Neuron (in vitro differentiated cells): Measurements from ENCODE around the gene ELAVL3.
A peak's percentile ranks its signal among the peaks of the same experiment; 100 is the strongest.

Experiments used
- H2AFZ ChIP-seq: one replicate; pipeline ENCODE4 v1.6.1; 2013; ENCODE audit warnings: low read depth, mild to moderate bottlenecking, inconsistent platforms, low read length, moderate library complexity
- H3K27me3 ChIP-seq: one replicate; pipeline ENCODE4 v1.6.1; 2013; ENCODE audit warnings: low read length; ENCODE audit not compliant: insufficient read depth
- H3K36me3 ChIP-seq: one replicate; pipeline ENCODE4 v1.6.1; 2013; ENCODE audit warnings: low read length; ENCODE audit not compliant: insufficient read depth
- H3K4me1 ChIP-seq: one replicate; pipeline ENCODE4 v1.6.1; 2013; ENCODE audit warnings: low read length; ENCODE audit not compliant: insufficient read depth
- H3K4me3 ChIP-seq: 2 replicates; pipeline ENCODE4 v1.5.1; 2013; ENCODE audit warnings: mild to moderate bottlenecking, low read length, moderate library complexity
- H3K9me3 ChIP-seq: one replicate; pipeline ENCODE4 v1.6.1; 2013; ENCODE audit warnings: low read length

Gene ELAVL3

DNA sequence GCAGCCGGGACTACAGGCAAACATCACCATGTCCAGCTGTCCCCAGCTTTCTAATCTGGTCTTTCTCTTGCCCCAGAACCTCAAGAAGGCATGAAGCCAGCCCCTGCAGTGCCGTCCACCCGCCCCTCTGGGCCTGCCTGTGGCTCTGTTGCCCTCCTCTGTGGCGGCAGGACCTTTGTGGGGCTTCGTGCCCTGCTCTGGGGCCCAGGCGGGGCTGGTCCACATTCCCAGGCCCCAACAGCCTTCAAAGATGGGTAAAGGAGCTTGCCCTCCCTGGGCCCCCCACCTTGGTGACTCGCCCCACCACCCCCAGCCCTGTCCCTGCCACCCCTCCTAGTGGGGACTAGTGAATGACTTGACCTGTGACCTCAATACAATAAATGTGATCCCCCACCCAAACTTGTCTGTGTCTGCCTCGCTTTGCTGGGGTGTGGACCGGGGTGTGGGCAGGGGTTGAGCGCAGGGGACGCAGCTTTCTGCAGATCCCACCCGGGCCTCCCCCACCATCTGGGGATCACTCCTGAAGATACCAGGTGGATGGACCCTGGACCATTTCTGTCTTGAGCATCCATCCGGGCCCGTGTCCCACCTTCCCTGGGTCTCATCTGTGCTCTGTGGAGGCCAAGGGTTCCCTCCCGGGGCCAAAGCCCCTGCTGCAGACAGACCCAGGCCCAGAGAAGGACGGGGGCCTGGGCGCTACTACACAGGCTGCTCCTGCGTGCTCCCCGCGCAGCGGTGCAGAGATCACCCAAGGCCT, 30.1 kb downstream of the ELAVL3 start:
- H2AFZ ChIP-seq, result no peak overlapping the region
- H3K27me3 ChIP-seq, result no peaks in the 10 kb centered on the region
- peaks cover 54% of the 10 kb centered on the region for H3K36me3 ChIP-seq
- no peaks in the 10 kb centered on the region for H3K9me3 ChIP-seq
- no peak overlapping the region for H3K4me3 ChIP-seq
- peaks cover 13% of the 10 kb centered on the region for H3K4me1 ChIP-seq

DNA sequence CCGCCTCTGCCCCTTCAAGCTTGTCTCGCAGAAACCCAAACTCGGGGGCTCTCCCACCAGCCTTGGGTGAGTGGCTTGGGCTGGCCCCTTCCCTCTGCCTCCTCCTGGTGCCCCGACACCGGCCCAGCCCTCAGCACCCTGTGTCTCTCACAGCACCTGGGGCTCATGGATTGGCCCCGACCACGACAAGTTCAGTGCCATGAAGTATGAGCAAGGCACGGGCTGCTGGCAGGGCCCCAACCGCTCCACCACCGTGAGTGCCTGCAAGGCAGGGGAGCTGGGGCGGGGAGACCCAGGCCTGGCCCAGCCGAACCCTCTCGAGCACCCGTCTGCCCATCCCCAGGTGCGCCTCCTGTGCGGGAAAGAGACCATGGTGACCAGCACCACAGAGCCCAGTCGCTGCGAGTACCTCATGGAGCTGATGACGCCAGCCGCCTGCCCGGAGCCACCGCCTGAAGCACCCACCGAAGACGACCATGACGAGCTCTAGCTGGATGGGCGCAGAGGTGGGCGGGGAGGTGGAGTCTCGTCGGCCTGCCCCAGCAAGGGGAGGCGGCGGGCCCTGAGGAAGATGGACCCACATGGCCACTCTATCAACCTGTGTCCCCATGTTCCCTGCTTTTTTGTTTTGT, 31.8 kb downstream of the ELAVL3 start:
- Histone ChIP-seq H3K27me3 (no peaks in the 10 kb centered on the region), H3K36me3 (peaks cover 60% of the 10 kb centered on the region), H3K4me1 (peaks cover 13% of the 10 kb centered on the region), H3K9me3 (no peaks in the 10 kb centered on the region), H3K4me3 (no peak overlapping the region), H2AFZ (no peak overlapping the region)

DNA sequence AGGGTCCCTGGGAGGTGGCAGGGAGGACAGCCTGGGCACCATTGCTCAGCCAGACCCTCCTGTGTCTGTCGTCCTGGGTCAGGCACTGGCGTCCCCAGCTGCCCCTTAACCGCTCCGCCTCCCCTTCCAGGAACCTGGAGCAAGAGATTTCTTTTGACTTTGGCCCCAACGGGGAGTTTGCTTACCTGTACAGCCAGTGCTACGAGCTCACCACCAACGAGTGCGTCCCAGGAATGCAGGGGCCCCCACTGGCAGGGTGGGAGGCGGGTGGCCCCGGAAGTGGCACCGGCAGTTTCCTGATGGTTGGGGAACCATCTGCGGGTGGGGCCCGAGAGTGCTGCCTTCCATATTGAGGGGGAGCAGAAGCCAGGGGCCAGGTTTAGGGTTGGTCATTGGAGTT, 32.4 kb downstream of the ELAVL3 start:
- H3K4me3 ChIP-seq, result no peak overlapping the region
- H3K9me3 ChIP-seq, result no peaks in the 10 kb centered on the region
- H3K4me1 ChIP-seq, result peaks cover 13% of the 10 kb centered on the region
- no peak overlapping the region for H2AFZ ChIP-seq
- no peaks in the 10 kb centered on the region for H3K27me3 ChIP-seq
- peaks cover 65% of the 10 kb centered on the region for H3K36me3 ChIP-seq

DNA sequence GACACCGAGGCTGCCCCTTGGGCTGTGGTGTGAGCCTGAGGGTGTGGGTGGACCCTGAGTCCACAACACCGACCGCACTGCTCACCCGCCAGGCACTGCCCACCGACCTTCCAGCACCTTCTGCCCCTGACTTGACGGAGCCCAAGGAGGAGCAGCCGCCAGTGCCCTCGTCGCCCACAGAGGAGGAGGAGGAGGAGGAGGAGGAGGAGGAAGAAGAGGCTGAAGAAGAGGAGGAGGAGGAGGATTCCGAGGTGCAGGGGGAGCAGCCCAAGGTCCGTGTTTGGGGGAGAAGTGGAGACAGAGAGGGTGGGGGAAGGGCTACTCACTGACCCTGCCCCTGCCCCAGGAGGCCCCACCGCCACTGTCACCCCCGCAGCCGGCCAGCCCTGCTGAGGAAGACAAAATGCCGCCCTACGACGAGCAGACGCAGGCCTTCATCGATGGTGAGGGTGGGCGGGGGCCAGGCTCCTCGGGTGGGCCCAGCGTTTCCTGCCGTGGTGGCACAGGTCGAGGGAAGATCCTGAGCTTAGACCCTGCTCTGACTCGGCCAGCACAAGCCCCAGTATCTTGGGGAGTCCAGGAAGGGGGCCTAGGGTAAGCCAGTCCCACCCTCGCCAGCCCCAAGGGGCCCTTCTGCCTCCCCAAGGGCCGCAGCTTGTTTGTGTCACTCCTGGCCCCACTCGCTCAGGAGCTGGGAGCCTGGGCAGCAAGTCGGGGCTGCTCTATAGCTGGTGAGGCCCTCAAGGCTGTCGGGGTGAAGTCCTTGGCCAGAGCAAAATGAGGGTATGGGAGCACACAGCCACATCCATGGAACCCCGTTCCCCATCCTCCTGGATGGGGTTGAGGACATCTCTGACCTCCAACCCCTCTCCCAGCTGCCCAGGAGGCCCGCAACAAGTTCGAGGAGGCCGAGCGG, 33.2 kb downstream of the ELAVL3 start:
- Histone ChIP-seq H3K27me3 (no peaks in the 10 kb centered on the region), H3K9me3 (no peaks in the 10 kb centered on the region), H3K4me3 (no peak overlapping the region), H3K36me3 (peaks cover 68% of the 10 kb centered on the region), H2AFZ (no peak overlapping the region), H3K4me1 (peaks cover 9% of the 10 kb centered on the region)

DNA sequence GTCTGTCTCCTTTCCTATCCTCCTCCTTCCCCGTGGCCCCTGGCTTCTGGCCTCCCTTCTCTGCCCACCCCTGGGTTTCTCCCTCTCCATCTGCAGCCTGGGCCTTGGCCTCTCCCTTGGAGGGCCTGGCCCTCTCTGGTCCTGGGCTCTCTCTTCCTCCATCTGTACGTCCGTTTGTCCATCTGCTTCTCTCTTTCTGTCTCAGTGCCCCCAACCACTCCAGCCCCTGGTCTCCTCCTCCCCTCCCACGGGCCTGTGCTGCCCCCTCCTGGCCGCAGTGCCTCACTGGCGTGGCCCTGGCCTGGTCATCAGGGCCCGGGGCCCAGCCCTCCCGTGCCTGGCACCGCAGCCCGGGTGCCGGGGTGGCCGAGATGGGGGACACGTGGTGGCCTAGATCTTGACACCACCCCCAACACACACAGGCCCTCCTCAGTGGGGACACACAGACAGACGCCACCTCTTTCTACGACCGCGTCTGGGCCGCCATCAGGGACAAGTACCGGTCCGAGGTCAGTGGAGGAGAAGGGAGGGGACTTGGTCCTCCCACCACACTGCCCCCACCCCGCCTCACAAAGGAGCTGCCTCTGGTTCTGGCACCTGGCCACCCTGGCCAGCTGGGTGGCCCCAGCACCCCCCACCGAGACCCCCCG, 34.1 kb downstream of the ELAVL3 start:
- H3K9me3 ChIP-seq, result no peaks in the 10 kb centered on the region
- no peaks in the 10 kb centered on the region for H3K27me3 ChIP-seq
- no peak overlapping the region for H3K4me3 ChIP-seq
- H3K36me3 ChIP-seq, result peaks cover 74% of the 10 kb centered on the region
- peaks cover 1% of the 10 kb centered on the region for H3K4me1 ChIP-seq
- H2AFZ ChIP-seq, result no peak overlapping the region

DNA sequence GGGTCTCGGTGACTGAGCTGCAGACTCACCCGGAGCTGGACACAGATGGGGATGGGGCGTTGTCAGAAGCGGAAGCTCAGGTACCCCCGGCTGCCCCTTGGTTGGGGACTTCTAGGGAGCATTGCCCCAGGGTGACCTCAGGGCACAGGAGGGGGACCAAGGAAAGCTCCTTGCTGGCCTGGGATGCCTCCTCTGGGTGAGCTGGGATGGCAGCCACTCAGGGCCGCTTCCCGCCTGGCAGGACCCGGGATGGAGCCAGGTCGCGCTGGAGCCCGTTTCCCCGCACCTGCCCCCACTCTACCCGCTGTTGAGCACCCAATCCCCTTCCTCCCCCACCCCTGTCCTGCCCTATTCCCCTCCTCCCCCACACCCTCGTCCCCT, 34.6 kb downstream of the ELAVL3 start:
- Histone ChIP-seq H2AFZ (no peak overlapping the region), H3K4me1 (no peaks in the 10 kb centered on the region), H3K36me3 (peaks cover 79% of the 10 kb centered on the region), H3K4me3 (no peak overlapping the region), H3K27me3 (no peaks in the 10 kb centered on the region), H3K9me3 (no peaks in the 10 kb centered on the region)

DNA sequence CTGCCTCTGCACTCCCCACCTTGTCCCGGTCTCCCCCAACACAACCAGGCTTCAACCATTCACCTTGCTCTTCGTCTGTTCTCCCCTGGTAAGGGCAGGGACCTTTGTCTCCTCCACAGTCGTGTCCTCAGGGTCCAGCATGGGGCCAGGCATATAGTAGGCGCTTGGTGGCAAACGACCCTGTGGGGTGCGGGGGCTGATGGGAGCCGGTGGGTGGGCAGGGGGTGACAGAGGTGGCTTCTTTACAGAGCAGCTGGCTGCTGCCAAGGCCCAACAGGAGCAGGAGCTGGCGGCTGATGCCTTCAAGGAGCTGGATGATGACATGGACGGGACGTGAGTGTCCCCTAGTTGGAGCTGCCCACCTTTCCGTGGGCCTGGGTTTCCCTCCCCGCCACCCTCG, 35.7 kb downstream of the ELAVL3 start:
- H3K9me3 ChIP-seq, result no peaks in the 10 kb centered on the region
- H3K27me3 ChIP-seq, result no peaks in the 10 kb centered on the region
- H2AFZ ChIP-seq, result no peak overlapping the region
- H3K36me3 ChIP-seq, result peaks cover 81% of the 10 kb centered on the region
- H3K4me3 ChIP-seq, result no peak overlapping the region
- H3K4me1 ChIP-seq, result no peaks in the 10 kb centered on the region

DNA sequence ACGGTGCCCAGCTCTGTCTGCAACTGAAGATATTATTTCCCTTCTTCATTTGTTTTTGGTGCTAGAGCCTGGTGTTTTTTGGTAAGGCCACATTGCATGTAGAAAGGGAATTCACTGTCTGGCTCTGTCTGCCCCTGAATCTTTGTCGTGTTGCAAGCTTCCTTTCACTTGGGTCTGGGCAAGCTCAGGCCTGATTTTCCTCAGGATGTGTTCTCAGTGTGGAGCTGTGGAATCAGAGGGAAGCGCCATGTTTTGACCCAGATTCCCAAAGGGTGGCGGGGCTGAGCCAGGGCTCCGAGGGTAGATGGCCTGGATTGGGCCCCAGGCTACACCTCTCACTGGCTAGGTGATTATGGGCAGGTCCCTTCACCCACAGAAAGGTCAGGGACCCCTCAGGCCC, 36.8 kb downstream of the ELAVL3 start:
- no peak overlapping the region for H3K4me3 ChIP-seq
- H3K9me3 ChIP-seq, result no peaks in the 10 kb centered on the region
- H3K36me3 ChIP-seq, result peaks cover 79% of the 10 kb centered on the region
- no peaks in the 10 kb centered on the region for H3K4me1 ChIP-seq
- no peaks in the 10 kb centered on the region for H3K27me3 ChIP-seq
- H2AFZ ChIP-seq, result no peak overlapping the region

DNA sequence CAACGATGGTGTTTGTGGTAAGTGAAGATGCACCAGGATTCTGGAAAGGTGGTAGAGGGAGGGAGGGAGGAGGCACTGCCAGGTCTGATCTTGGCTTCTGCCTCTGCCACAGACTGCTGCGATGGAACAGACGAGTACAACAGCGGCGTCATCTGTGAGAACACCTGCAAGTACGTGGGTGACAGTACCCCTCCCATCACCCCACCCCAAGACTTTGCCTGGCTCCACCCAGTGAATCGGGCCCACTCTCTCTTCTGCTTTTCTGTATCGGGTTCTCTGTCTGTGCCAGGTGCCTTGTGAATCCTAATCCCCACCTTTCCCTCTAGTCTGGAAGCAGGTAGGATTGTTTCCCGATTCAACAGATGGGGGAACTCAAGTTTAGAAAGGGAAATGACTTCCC, 42.9 kb downstream of the ELAVL3 start:
- Histone ChIP-seq H3K9me3 (no peaks in the 10 kb centered on the region), H2AFZ (no peak overlapping the region), H3K36me3 (peaks cover 49% of the 10 kb centered on the region)

DNA sequence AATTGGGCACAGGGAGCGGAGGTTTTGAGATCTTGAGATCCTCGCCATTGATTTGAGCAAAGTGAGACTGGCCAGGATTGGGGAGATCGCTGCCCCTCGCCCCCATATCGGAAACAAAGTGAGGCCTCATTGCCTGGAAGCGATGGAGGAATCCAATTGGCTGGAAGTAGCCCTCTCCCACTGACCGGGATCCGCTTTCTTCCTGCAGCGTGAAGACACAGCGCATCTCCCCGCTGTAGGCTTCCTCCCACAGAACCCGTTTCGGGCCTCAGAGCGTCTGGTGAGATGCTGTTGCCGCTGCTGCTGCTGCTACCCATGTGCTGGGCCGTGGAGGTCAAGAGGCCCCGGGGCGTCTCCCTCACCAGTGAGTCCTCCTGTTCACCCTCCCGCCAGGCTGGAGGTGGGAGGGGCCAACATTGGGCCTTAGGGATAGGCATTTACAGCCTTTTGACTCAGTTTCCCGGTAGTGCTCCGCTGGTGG, 45.0 kb downstream of the ELAVL3 start:
- peaks cover 28% of the 10 kb centered on the region for H3K36me3 ChIP-seq
- H2AFZ ChIP-seq, result no peak overlapping the region
- peak overlapping the region; percentile 68 for H3K4me3 ChIP-seq
- no peaks in the 10 kb centered on the region for H3K9me3 ChIP-seq
- H3K27me3 ChIP-seq, result no peaks in the 10 kb centered on the region
- H3K4me1 ChIP-seq, result peaks cover 12% of the 10 kb centered on the region

More for the DNA sequence above, 42.9 kb downstream of the ELAVL3 start:
- Histone ChIP-seq H3K4me3 (no peak overlapping the region), H3K4me1 (peaks cover 12% of the 10 kb centered on the region), H3K27me3 (no peaks in the 10 kb centered on the region)

DNA sequence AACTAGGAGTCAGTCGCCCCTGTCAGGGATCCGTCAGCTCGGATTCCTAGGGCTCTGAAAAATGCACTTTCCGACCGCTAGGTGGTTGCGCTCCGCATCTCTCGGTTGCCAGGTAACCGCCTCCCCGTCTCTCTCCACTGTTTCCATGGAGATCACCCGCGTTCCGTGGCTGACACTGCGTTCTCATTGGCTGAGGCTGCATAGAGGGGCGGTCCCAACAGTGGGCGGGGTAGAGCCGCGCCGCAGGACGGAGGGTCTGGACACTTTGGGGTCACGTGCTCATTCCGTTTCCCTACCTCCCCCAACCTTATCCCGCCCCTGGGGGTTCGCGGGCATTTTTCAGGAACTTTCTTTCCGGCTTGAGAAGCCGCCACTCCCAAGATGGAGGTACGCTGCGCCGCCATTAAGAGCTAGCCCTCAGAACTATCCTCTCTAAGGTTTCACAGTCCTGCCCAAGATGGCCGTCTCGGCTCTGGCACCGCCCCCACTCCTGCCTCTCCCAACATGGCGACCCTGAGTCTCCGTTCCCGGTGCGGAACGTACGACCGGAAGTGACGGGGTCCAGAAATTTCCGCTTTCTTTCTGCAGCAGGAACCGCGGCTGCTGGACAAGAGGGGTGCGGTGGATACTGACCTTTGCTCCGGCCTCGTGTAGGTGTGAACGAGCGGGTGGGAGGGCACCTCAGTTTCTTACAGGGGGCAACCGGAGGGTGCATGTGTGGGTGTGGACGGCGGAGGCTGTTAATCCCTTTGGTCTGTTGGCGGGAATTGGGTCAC, 45.6 kb downstream of the ELAVL3 start, which contains the start of the genes ODAD3 and PRKCSH:
Gene ODAD3 (minus strand): TSS at position 65 of the 776 bp plus-strand sequence. CDS start 105 bp downstream, outside the sequence.
Gene PRKCSH (plus strand): TSS at position 579 of the 776 bp plus-strand sequence. CDS start 483 bp downstream, outside the sequence.
- H3K4me3 ChIP-seq, result peak within 1 kb of the TSS; percentile 68
- H3K27me3 ChIP-seq, result no peaks in the 10 kb centered on the region
- H3K4me1 ChIP-seq, result peaks cover 12% of the 10 kb centered on the region
- peaks cover 26% of the 10 kb centered on the region for H3K36me3 ChIP-seq
- no peak within 1 kb of the TSS for H2AFZ ChIP-seq
- H3K9me3 ChIP-seq, result no peaks in the 10 kb centered on the region

DNA sequence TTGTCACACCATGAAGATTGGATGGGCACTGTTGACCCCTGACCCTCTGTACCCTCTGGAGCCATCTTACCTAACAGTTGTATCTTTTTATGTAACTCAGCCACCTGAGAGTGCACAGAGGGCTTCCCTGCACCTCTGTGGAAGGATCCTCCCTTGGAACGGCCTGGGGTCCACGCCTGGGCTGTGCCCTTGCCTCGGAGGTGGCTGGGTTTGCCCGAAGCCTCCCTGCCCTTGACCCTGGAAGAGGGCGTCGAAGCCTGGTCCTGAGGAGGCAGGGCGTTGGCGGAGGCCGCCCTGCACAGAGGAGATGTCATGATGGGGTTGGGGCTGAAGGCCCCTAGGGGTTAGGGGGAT, 46.2 kb downstream of the ELAVL3 start:
- H3K4me3 ChIP-seq, result peak overlapping the region; percentile 65
- H3K9me3 ChIP-seq, result no peaks in the 10 kb centered on the region
- H3K36me3 ChIP-seq, result peaks cover 24% of the 10 kb centered on the region
- peaks cover 12% of the 10 kb centered on the region for H3K4me1 ChIP-seq
- no peaks in the 10 kb centered on the region for H3K27me3 ChIP-seq
- H2AFZ ChIP-seq, result no peak overlapping the region
